ENCODE measurements around the gene GREB1L. TPM values are rescaled to one million over a fixed set of nuclear protein-coding genes. Genes with fewer than 3 reads are reported as not detected.

The GREB1L gene
- total and polyA plus RNA-seq, 10 of the 15 experiments (the other 5 are each of a cell fraction or from before 2014, with no cell fraction given): under 0.01 to 0.11 (median 0.03) TPM; not detected in 1

DNA sequence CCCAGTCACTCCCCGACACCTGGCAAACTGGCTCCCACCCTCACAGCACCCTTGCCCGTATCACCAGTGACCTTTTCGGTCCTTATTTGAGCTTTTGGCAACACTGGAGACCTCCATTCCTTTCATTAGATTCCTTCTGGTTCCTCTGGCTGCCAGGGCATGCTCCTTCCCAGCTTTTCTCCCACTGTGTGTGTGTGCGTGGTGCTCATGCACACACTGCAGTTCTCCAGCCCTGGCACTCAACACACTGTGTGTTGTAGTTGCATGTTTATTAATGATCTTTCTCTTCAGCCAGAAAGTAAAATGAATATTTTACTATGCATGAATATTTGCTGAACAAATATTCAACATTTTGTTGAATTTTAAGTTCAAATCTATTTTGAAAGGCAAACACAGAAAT lies 219.4 kb downstream of the GREB1L start (continued):
- no peak for TF ChIP-seq POLR2AphosphoS2 (IDR thresholded peaks at IDR 0.05; ENCODE audit: low read depth, low read length)

DNA sequence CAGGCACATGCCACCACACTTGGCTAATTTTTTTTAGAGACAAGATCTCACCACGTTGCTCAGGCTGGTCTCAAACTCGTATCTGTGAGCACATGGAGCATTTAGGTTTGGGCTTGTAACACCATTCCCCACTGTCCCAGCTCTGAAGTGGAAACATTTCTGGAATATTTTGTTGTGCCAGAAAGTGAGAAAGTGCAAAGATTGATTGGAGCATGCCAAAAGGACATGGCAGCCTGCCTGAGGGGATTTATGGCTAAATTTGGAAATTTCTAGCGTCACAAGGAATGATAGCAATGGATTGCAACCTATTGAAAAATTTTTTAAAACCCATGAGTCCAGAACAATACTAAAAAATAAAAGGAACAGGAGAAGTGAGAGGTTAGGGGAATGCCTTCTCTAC lies 221.7 kb downstream of the GREB1L start:
- Histone ChIP-seq H3K9me3 (replicated peaks; ENCODE audit: control insufficient read depth, insufficient read depth, low read length) (no peaks in the 10 kb centered on the region), H3K36me3 (ENCODE audit: control insufficient read depth in 2 of 2, insufficient read depth in 2 of 2, low read length in 1 of 2) (no peaks in the 10 kb centered on the region), H3K27me3 (replicated peaks in 1 of 2; ENCODE audit: control insufficient read depth in 2 of 2, insufficient read depth in 2 of 2, low read length in 1 of 2) (no peaks in the 10 kb centered on the region), H3K79me2 (ENCODE audit: control insufficient read depth, insufficient read depth, low read length) (no peaks in the 10 kb centered on the region), H3K27ac (ENCODE audit: control insufficient read depth, insufficient read depth) (no peak overlapping the region), H3K9ac (ENCODE audit: control insufficient read depth, insufficient read depth, low read length) (no peak overlapping the region), H3K4me2 (ENCODE audit: control insufficient read depth, insufficient read depth) (no peak overlapping the region), H3K4me1 (ENCODE audit: control insufficient read depth, insufficient read depth, low read length) (no peaks in the 10 kb centered on the region), H4K20me1 (ENCODE audit: control insufficient read depth, insufficient read depth) (no peaks in the 10 kb centered on the region), H2AFZ (ENCODE audit: control insufficient read depth, low read depth, low read length) (no peak overlapping the region), H3K4me3 (no peak overlapping the region)
- no peak for FAIRE-seq
- CTCF ChIA-PET: no interaction called here
- no TSS peak for BruUV-seq (replicated peaks)
- no peak for DNase-seq (ENCODE audit: low read depth, low spot score)
- no peak for ATAC-seq
- POLR2A ChIA-PET: no interaction called here
- SMC1A ChIA-PET (ENCODE audit: uncharacterized antibody, unreplicated experiment): no interaction called here
- in situ Hi-C loops (cut with MboI): loop anchor here (5.0 kb wide), 1 partner anchor 49 kb away; no protein-coding TSS in a partner anchor
- WGBS (ENCODE audit: insufficient coverage, insufficient replicate concordance, low lambda C conversion rate, missing lambda C conversion rate): 4% methylated on average over 3 of the region's 3 CpGs
- RAD21 ChIA-PET (ENCODE audit: unreplicated experiment): no interaction called here
- intact Hi-C loops (cut with micrococcal nuclease; ENCODE audit: unreplicated experiment): no loop called here
- no peak for TF ChIP-seq CBX5 (IDR thresholded peaks at IDR 0.05; ENCODE audit: low read depth)
- TF ChIP-seq, protein P1, sequence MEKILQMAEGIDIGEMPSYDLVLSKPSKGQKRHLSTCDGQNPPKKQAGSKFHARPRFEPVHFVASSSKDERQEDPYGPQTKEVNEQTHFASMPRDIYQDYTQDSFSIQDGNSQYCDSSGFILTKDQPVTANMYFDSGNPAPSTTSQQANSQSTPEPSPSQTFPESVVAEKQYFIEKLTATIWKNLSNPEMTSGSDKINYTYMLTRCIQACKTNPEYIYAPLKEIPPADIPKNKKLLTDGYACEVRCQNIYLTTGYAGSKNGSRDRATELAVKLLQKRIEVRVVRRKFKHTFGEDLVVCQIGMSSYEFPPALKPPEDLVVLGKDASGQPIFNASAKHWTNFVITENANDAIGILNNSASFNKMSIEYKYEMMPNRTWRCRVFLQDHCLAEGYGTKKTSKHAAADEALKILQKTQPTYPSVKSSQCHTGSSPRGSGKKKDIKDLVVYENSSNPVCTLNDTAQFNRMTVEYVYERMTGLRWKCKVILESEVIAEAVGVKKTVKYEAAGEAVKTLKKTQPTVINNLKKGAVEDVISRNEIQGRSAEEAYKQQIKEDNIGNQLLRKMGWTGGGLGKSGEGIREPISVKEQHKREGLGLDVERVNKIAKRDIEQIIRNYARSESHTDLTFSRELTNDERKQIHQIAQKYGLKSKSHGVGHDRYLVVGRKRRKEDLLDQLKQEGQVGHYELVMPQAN (conservative IDR thresholded peaks at IDR 0.05): no peak
- TF ChIP-seq STAT1 (conservative IDR thresholded peaks at IDR 0.05): no peak
- TF ChIP-seq YY1 (IDR thresholded peaks at IDR 0.05; ENCODE audit: low read depth, low read length): no peak
- TF ChIP-seq, protein P2, sequence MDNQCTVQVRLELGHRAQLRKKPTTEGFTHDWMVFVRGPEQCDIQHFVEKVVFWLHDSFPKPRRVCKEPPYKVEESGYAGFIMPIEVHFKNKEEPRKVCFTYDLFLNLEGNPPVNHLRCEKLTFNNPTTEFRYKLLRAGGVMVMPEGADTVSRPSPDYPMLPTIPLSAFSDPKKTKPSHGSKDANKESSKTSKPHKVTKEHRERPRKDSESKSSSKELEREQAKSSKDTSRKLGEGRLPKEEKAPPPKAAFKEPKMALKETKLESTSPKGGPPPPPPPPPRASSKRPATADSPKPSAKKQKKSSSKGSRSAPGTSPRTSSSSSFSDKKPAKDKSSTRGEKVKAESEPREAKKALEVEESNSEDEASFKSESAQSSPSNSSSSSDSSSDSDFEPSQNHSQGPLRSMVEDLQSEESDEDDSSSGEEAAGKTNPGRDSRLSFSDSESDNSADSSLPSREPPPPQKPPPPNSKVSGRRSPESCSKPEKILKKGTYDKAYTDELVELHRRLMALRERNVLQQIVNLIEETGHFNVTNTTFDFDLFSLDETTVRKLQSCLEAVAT (IDR thresholded peaks at IDR 0.05): no peak
- TF ChIP-seq HDAC6 (IDR thresholded peaks at IDR 0.05; ENCODE audit: unreplicated experiment): no peak
- TF ChIP-seq RUNX3 (IDR thresholded peaks at IDR 0.05; ENCODE audit: low read length): no peak
- TF ChIP-seq CREM (IDR thresholded peaks at IDR 0.05; ENCODE audit: low read depth): no peak
- no peak for TF ChIP-seq MEF2B (IDR thresholded peaks at IDR 0.05; ENCODE audit: partially characterized antibody, poor library complexity, severe bottlenecking)
- TF ChIP-seq, protein P3, sequence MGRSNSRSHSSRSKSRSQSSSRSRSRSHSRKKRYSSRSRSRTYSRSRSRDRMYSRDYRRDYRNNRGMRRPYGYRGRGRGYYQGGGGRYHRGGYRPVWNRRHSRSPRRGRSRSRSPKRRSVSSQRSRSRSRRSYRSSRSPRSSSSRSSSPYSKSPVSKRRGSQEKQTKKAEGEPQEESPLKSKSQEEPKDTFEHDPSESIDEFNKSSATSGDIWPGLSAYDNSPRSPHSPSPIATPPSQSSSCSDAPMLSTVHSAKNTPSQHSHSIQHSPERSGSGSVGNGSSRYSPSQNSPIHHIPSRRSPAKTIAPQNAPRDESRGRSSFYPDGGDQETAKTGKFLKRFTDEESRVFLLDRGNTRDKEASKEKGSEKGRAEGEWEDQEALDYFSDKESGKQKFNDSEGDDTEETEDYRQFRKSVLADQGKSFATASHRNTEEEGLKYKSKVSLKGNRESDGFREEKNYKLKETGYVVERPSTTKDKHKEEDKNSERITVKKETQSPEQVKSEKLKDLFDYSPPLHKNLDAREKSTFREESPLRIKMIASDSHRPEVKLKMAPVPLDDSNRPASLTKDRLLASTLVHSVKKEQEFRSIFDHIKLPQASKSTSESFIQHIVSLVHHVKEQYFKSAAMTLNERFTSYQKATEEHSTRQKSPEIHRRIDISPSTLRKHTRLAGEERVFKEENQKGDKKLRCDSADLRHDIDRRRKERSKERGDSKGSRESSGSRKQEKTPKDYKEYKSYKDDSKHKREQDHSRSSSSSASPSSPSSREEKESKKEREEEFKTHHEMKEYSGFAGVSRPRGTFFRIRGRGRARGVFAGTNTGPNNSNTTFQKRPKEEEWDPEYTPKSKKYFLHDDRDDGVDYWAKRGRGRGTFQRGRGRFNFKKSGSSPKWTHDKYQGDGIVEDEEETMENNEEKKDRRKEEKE (IDR thresholded peaks at IDR 0.05): no peak
- TF ChIP-seq, protein P4, sequence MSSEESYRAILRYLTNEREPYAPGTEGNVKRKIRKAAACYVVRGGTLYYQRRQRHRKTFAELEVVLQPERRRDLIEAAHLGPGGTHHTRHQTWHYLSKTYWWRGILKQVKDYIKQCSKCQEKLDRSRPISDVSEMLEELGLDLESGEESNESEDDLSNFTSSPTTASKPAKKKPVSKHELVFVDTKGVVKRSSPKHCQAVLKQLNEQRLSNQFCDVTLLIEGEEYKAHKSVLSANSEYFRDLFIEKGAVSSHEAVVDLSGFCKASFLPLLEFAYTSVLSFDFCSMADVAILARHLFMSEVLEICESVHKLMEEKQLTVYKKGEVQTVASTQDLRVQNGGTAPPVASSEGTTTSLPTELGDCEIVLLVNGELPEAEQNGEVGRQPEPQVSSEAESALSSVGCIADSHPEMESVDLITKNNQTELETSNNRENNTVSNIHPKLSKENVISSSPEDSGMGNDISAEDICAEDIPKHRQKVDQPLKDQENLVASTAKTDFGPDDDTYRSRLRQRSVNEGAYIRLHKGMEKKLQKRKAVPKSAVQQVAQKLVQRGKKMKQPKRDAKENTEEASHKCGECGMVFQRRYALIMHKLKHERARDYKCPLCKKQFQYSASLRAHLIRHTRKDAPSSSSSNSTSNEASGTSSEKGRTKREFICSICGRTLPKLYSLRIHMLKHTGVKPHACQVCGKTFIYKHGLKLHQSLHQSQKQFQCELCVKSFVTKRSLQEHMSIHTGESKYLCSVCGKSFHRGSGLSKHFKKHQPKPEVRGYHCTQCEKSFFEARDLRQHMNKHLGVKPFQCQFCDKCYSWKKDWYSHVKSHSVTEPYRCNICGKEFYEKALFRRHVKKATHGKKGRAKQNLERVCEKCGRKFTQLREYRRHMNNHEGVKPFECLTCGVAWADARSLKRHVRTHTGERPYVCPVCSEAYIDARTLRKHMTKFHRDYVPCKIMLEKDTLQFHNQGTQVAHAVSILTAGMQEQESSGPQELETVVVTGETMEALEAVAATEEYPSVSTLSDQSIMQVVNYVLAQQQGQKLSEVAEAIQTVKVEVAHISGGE (CRISPR knock-in tag; IDR thresholded peaks at IDR 0.05): no peak
- TF ChIP-seq ETV6 (conservative IDR thresholded peaks at IDR 0.05 in 1 of 2, IDR thresholded peaks at IDR 0.05 in 1 of 2; ENCODE audit: borderline replicate concordance in 1 of 2, low read depth in 1 of 2): no peak
- no peak for TF ChIP-seq TARDBP (IDR thresholded peaks at IDR 0.05; ENCODE audit: borderline replicate concordance)

All from GM12878 (cell line).